CD4-positive, alpha-beta T cell treated with Interleukin-1 beta for 1 hour (primary cell): ENCODE measurements around the gene NAB1.

Experiments
- DNase-seq, 2 donors: peaks; one replicate each; pipeline ENCODE4 v3.0.0-alpha.2; 2020 to 2022

Gene NAB1

DNA sequence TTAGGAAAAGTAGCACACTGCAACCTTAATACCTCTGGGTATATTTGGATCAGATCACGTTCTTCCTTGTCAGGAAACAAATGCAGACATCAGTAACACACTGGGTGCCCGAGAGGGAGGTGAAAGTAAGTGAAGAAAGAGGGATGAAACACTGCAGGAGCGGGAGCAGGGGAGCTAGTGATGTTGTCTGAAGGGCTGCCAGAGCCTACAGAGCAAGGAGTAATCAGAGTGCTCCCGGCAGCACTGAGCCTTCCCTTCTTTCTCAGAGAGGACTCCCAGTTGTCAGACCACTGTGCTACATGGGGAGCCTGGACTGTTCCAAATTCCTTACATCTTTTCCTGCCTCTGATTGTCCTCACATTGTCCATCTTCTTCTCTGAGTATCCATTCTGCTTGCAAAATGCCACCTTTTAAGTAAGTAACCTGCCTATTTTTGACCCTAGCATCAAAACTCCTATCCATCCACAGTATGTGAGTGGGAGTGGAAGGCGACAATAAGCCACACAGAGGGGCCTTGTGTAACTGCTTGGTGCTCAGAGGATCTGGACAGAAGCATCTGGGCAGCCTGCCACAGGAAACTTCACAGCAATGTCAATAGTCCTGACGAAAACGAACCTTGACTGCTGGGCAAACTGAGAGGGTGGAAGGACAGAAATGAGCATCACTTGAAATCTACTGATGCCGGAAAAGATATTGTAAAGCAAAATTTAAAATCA, 10.8 kb upstream of the NAB1 start:
- no peak for DNase-seq

GRCh38 chr2:190640117-190640516, 8.8 kb upstream of the NAB1 start:
- DNase-seq = no peak

DNA sequence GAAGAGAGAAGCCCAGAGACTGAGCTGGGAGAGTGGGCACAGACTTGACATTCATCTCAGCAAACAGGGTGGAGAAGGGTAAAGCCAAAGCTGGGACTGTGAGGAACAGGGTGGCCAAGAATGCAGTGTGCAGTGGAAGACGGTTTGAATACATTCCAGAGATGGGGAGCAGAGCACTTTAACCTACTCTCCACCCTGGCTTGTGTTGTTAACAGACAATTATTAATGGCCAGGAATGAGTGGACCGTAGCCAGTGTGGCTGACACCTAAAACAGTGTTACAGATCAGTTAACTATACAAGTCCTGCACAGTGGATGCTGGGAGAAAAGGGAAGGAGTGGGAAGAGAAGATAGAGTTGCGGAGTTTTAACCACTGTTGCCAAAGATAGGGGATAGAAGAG, 7.4 kb upstream of the NAB1 start:
- no peak for DNase-seq

GRCh38 chr2:190646780-190647522, 1.9 kb upstream of the NAB1 start:
- DNase-seq = no peak

DNA sequence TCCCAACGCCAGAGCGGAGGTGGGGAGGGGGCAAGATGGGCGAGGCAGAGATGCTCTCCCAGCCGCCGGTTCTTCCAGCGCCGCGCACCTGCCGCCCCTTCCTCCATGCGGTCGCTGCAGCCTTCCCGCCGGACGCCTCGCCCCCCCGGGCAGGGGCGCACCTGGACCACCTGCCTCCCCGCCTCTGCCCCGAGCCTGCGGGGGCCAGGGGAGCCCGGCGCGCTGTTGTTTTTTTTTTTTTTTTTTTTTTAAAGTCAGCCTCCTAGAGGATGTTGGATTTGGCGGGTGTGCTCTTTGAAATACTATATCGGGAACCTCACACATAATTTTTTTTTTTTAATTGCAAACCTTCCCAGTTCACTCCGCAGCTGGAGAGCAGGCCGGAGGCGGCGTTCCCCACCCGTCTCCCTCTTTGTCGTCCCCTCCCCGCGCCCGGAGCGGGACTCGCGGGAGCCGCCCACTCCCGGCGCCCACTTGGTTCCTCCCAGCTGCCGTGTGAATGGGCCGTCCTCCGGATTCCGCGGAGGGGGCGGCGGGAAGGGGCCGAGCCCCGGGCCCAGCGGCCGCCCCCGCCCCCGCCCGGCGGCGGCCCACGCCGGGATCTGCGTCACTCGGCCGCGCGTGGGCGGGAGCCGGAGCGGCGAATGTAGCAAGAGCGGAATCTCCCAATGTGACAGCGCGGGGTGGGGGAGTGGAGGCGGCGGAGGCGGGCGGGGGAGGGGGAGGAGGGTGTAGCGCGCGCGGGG, 421 bp upstream of the NAB1 start:
- DNase-seq = peak; percentile 93 to 94

DNA sequence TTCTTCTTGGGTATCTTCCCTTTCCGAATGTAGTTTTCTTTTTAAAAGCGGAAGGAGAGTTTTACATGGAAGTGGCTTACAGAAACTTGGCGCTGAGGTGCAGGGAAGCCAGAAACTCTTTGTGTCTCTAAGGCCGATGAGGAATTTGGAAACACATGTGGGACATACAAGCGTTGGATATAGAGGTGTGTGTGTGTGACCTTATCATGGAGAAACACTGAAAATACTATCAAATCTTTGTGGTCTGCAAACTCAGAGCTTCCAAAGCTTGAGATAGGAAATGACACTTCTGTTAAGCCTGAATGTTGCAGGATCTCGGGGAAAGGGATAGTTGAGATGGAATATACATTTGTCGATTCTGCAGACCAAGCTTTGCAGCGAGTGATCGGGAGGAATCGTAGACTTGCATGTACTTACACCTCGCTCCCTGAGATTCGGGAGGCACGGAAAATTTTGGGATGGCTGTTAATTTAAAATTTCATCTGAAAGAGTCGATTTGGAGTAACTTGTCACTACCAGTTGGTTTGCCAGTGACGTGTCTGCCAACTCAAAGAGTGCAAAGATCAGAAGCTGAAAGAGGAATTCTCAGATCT, 1.0 kb downstream of the NAB1 start:
- DNase-seq = no peak

DNA sequence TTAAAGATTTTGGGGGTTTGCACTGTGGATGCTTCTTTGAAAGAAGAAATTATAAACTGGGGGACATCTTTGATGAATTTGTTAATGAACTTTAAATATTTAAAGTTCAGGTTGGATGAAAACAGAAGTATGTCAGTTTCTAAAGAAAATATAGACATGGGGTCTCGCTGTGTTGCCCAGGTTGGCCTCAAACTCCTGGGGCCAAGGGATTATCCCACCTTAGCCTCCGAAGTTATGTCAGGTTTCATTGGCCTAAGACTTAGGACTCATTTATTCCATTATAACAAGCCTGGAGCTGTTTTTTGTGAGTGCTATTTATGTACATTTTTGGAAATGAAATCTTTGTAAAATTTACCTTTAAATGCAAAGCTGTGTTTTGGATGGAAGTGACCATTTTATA, 2.5 kb downstream of the NAB1 start:
- DNase-seq = no peak

DNA sequence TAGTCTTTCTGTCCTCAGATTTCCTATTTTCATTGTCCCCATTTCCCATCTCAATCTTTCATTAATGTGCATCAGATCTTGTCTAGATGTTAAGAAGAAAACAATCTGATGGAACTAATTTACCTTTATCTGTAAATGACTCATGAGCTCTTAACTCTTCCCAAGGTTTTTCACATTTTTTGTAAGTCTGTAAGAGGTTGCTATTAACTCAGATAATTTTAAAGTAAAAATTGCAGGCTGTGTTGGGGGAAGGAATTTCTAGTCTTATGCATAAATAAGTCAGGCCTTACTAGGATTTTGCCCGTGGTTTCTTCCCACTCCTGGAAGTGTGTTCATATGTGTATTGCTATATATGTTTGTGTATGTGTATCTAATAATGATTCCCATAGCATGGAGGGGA, 4.3 kb downstream of the NAB1 start:
- DNase-seq = no peak

- DNase-seq = no peak
Measured at GRCh38 chr2:190653931-190654330, 5.0 kb downstream of the NAB1 start.

- no peak for DNase-seq
Measured at GRCh38 chr2:190655113-190655512, 6.2 kb downstream of the NAB1 start.

DNA sequence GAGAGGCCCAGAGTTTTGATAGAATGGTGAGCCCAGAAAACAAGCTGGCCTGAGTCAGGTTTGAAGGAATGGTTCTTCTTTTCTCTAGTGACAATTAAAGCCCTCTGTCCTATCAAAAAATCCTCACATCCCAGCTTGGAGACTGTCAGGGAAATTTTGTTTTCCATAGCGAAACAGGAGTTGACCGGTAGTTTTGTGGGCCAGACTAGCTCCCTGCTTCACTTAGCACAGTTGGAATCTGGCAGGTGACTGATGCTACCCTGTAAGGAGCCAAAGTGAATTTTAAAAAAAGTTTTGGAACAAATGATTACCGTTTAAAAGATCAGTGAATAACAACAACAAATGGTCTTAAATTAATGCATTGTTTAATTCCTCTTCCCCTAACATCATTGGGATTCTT, 6.7 kb downstream of the NAB1 start:
- no peak for DNase-seq

DNA sequence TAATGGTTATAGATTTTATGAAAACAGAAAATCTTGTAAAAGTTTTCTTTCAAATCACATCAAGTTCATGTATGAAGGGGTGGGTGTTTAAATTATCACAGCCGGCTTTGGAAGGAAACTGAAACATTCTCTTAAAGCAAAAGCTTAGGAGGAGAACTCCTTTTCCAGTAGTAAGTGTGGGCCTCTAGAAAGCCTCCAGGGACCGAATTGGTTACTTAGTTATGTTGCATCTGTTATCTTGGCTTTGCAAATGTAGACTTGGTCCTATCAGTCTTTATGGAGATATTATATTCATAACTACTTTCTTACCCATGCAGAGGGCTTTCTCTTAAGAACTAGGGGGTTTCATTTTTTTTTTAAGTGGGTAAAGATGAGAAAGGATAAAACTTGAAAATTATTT, 7.4 kb downstream of the NAB1 start:
- DNase-seq = no peak

- DNase-seq = no peak
Measured at GRCh38 chr2:190657474-190658255, 8.8 kb downstream of the NAB1 start.

DNA sequence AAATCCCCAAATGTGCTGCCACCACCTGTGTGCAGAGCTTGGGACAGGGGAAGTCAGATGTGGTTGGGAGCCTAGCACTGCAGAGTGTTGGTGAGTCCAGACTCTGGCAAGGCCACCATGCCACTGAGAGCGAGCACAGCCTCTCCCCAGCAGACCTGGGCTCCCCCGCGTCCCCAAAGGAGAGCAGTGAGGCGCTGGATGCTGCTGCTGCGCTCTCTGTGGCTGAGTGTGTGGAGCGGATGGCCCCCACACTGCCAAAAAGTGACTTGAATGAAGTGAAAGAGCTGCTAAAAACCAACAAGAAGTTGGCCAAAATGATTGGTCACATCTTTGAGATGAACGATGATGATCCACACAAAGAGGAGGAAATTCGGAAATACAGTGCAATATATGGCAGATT, 10.7 kb downstream of the NAB1 start:
- DNase-seq = no peak

- no peak for DNase-seq
Measured at GRCh38 chr2:190662754-190663153, 13.9 kb downstream of the NAB1 start.

- no peak for DNase-seq
Measured at GRCh38 chr2:190663348-190663747, 14.5 kb downstream of the NAB1 start.

DNA sequence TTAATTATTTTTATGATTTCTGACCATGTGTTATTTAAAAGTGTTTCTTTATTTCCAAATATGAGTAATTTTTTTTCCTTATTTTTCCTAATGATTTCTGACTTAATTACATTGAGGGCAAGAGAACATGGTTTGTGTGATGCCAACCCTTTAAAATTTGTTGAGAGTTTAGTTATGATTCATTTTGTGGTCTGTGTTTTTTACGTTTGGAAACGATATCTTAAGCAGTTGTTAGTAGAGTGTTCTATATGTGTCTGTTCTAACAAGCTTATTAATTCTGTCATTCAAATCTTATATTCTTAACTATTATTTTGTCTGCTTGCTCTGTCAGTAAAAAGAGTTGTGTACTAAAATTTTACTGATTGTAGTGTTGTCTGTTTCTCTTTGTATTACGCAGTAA, 15.0 kb downstream of the NAB1 start:
- DNase-seq = no peak

GRCh38 chr2:190664240-190664639, 15.4 kb downstream of the NAB1 start:
- no peak for DNase-seq

DNA sequence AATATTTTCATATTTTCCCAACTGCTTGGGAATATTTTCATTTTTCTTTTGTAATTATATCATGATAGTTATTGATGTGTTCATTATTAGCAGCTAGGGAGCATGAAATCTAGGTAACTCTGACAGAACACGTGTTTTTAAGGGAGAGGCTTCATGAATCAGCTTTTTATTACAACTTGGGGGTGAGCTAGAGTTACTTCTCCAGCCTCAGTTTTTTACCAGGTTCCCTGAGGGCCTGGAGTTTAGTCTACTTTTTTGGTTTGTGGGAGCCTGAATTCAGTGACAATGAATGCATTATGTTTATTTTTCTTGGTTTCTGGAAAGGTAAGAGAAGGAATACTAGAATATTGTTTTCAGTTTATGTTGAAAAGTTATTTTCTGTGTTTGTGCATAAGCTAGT, 18.0 kb downstream of the NAB1 start:
- DNase-seq = no peak

DNA sequence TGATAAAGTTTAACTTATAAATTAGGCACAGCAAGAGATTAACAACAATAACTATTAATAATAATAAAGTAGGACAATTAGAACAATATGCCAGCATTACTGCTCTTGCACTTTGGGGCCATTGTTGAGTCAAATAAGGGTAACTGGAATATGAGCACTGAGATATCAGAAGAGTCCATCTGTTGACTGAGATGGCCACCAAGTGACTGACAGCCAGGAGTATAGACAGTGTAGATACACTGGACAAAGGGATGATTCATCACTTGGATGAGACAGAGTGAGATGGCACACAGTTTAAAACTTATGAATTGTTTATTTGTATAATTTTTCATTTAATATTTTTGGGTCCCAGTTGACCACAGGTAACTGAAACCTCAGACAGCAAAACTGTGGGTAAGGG, 20.0 kb downstream of the NAB1 start:
- DNase-seq = no peak

DNA sequence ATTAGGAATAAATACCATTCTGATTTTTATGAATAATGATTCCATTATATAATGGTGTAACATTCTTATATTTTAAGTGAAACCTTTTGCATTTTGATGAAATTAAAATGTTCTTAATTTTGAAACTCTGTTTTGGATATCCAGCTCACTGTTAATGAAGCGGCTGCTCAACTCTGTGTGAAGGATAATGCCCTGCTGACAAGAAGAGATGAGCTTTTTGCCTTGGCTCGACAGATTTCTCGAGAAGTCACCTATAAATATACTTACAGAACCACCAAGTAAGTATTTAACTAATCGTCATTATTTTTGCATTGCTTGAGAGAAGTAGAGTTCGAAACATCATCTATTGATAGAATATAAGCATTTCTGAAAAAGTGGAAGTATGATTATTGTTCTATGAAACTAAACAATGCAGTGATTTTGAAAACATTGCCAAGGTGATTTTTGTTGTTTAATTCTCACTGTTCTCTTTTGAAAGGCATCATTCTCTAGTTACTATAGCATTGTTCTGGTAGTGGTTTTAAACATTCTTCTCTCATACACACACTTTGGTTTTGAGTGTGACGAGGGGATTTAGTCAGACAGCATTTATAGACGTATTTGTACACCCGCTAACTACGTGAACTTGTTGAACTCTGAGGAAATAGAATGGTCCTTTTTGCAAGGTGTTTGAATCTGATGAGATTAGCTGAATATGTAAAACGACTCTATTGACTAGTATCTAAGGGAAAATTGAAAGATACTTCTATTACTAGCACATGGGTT, 21.5 kb downstream of the NAB1 start:
- DNase-seq = peak in 1 of 2 donors; percentile 33
